Airway epithelial cell (primary cell): ENCODE data around the gene ZFYVE28. TPM values are rescaled to one million over a fixed set of nuclear protein-coding genes. Genes with fewer than 3 reads are reported as not detected.

ENCODE experiments used
- total RNA-seq: library from RNA; depleted of rRNA; stranded (reverse); fragments of >200 nt; gene quantifications from 2 replicates; pipeline ENCODE4 v1.2.3, GENCODE V29; 2015

The ZFYVE28 gene
- 0.19 and 1.3 TPM in 2 replicates for total RNA-seq

DNA sequence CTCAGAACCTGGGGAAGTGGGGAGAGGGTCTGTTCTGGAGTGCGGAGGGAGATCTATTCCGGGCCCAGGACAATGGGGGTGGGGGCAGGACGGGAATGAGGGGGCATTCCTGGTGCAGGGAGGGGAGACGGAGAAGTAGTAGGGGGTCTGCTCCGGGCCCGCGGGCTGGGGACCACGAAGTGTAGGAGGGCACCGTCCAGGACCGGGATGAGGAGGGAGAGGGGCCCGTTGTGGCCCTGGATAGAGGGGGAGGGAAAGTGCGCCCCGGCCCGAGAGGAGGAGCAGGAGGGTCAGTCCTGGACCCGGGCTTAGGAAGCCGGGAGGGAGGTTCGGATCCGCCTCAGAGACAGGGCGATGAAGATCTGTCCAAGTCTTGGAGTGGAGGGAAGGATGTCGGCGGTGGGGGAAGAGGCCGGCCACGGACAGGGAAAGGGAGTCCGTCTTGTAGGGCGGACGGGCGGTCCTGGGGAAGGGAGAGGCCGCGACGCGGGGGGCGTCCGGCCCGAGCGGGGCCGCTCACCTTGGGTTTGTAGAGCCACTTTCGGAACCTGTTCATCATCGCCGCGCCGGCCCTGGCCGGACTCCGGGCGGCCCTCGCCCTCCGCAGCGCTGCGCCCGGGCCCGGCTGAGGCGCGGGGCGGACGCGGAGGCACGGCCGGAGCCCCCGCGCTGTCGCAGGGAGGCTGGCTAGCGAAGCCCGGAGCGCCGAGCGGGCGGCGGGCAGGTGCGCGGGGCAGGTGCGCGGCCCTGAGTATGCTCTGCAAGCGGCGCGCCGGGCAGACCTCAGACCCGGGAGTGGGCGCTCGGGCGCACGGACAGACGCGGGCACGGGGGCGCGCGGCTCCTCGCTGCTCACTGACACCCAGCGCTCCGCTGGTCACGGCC lies at the start of gene ZFYVE28:
Gene ZFYVE28 (minus strand): TSS at position 881 of the 885 bp plus-strand sequence. CDS start 322 bp downstream, at position 559.

DNA sequence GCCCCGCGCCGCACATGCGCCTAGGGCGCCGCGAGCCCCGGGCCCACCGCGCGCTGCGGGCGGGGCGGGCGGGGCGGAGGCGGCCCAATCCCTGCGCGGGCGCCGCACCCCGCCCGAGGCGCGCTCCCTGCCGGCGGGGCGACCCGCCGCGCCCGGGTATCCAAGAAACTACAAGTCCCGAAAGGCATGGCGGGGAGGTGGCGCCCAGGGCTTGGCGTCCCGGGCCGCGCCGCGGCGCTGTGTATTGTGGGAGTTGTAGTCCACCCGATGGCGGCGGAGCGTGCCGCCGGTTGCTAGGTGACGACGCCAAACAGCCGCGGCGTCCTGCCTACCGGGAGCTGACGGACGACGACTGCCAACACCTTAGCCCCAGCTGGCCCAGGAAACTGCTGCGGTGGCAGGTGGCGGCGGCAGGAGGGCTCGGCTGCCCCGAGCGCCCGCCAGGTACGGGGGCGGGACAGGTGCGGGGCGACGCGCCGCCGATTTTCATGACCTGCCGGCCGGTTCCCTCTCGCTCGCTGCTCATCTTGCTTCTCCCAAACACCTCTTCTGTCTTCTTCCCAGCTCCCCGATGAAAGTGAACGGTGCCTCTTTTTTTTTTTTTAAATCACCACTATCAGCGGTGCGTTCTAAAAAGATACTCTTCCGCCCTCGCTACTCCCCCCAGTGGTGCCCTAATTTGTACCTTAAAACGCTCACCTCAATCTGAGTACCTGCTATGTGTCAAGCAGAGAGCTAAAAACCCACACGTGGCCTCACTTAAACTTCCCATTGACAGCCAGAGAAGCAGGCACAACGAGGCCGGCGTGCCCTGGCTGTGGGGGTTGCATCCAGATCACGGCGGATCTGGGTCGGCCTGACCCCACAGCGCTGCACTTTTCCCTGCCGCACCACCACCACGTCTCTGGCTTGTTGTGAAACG lies 466 bp upstream of the ZFYVE28 start, which contains the start of gene CFAP99:
Gene CFAP99 (plus strand): TSS at position 306 of the 922 bp plus-strand sequence.

DNA sequence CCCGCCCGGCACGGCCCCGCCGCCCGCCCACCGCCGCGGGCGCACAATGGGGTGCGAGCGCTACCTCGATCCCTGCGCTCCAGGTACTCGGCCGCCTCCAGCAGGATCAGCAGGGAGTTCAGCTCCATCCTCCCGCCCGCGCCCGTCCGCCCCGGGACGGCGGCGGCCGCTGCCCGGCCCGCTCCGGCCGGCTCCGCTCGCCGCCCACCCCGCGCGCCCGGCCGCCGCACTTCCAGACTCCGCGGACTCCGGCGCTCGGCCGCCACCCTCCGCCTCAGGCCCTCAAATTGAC lies 156.6 kb downstream of the ZFYVE28 start, which contains the start of gene MXD4:
Gene MXD4 (minus strand): TSS at position 257 of the 292 bp plus-strand sequence. CDS start 129 bp downstream, at position 128.

DNA sequence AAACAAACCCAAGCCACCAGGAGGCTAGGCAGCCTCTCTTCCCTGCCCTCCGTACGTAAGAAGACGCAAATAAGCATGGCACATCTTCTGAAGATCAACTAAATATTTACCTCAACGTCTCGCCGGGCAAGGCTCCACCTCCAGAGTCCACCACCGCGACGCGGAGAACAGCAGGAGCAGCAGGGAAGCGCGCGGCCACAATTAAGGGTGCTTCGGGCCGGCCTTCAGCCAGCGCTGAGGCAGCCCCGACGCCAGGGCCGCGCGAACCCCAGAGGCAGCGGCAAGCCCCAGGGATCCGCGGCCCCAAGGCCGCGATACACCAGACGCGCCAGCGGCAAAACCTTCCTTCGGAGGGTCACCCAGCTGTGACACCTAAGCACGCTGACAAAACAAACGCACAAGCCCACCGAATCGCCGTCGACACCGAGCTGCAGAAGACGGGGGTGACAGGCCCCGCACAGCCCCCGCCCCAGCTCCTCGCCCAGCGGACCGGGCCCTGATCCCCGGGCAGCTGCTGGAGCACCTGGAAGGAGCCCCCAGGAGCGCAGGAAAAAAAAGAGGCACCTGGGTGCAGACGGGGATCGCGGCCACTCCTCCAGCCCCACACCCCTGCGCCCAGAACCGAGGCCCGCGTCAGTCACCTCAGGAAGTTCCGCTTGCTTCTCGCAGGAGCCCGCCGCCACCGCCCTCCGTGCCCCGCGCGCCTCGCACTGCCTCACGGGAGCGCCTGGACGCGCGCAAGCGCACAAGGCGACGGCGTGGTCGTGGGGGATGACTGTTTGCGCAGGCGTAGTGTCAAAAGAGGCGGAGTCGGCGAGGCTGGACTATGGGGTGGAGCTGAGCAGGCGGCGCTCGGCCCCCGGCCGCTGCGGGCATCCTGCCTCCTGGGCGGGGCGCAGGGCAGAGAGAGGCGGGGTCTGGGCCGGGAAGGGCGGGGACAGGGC lies 176.8 kb downstream of the ZFYVE28 start, which contains the start of the genes HAUS3 and POLN:
Gene HAUS3 (minus strand): TSS at position 712 of the 944 bp plus-strand sequence. CDS start 1,175 bp downstream, outside the sequence.
Gene POLN (minus strand): TSS at position 712 of the 944 bp plus-strand sequence. CDS start 12,890 bp downstream, outside the sequence.

Other genes starting within 250 kb of the ZFYVE28 start
- gene HAUS3, start 176.5 kb downstream of the ZFYVE28 start, total RNA-seq: 6.1 and 9.8 TPM in 2 replicates
- gene POLN, start 176.5 kb downstream of the ZFYVE28 start, total RNA-seq: 0.37 and 1.1 TPM in 2 replicates
- 29.8 and 33.0 TPM in 2 replicates for gene MXD4, start 156.5 kb downstream of the ZFYVE28 start, total RNA-seq
- gene CFAP99, start 310 bp upstream of the ZFYVE28 start, total RNA-seq: not detected in 2 replicates
- 38.1 and 38.7 TPM in 2 replicates for gene RNF4, start 50.5 kb upstream of the ZFYVE28 start, total RNA-seq
- gene FAM193A, start 118.0 kb upstream of the ZFYVE28 start, total RNA-seq: 7.5 and 10.4 TPM in 2 replicates